Measurements from ENCODE around the gene PEAR1. TPM values are rescaled to one million over a fixed set of nuclear protein-coding genes. Genes with fewer than 3 reads are reported as not detected.
A peak's percentile ranks its signal among the peaks of the same experiment; 100 is the strongest.

PEAR1 gene
- total and polyA plus RNA-seq, 2 of the 8 experiments (the other 6 are each of a cell fraction or from before 2014, with no cell fraction given), result 0.63 to 0.71 TPM

DNA sequence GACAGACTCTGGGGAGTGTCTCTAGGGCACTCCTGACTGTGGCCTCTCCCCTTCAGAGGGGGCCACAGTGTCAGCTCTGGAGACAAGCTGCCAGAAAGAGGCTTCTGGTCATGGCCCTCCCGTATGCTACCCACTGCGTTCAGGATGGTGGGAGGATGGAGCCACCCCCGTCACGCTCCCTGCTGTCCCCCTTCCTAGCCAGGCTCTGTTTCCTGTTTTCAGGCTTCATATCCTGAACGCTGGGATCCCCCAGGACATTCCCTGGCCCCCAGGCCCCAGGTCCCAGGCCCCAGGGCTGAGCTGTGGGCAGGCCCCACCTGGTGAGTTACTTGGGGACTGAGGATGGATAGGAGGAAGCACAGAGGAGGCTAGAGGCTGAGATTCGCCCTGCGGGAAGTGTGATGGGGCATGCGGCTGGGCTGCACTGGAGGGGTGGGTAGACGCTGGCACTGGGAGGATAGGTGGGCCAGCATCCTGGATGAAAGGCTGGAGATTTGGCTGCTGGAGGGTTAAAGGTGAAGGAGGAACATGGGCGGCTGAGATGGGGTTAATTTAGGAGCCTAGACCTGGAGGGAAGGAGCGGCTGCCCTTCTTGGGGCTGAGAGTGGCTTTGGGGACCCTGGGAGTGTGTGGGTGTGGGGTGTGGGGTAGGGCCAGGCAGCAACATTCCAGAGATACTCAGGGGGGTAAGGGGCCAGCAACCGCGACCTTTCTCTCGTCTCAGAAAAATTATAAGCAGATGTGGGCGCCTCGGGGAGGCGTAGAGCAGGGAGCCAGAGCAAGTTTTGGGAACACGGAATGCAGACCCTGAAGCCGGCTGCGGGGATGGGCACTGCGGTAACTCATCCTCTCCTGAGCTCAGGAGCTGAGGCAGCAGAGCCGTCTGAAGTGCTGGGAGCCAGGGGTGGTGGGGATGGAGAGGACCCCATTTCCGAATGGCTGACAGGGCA, 8.7 kb downstream of the PEAR1 start:
- Histone ChIP-seq H3K4me2 (ENCODE audit: insufficient read depth in 1 of 2, low read depth in 2 of 2, low read length in 2 of 2) (no peak overlapping the region), H2AFZ (ENCODE audit: low read length) (no peak overlapping the region), H2AK5ac (ENCODE audit: low read depth, low read length) (0 out of 2 replicates have a peak overlapping the region, but pooled peaks have one; percentile 54), H4K8ac (ENCODE audit: extremely low read depth, insufficient read depth, low read length) (peak overlapping the region; percentile 81; the same call in 1 of the 2 replicates), H3K4ac (replicated peaks; ENCODE audit: insufficient read length, low read depth, low read length) (no peak overlapping the region), H3K79me1 (ENCODE audit: low read depth, low read length) (no peaks in the 10 kb centered on the region), H3K23ac (ENCODE audit: insufficient read length) (no peak overlapping the region), H3K36me3 (ENCODE audit: control insufficient read depth in 2 of 4, insufficient read depth in 4 of 4, low read length in 3 of 4) (no peaks in the 10 kb centered on the region), H2BK120ac (replicated peaks; ENCODE audit: low read depth, low read length) (no peak overlapping the region), H3K4me3 (ENCODE audit: extremely low read depth in 1 of 4, insufficient read depth in 2 of 4, low read depth in 3 of 4, low read length in 4 of 4) (no peak overlapping the region), H3K27me3 (replicated peaks in 1 of 4; ENCODE audit: control insufficient read depth in 3 of 4, extremely low read depth in 1 of 4, insufficient read depth in 3 of 4, low read length in 3 of 4) (peaks cover 0 to 7% (median 2%) of the 10 kb centered on the region in 4 experiments; a peak in 4 of 7 replicates), H2BK5ac (ENCODE audit: low read depth, low read length) (no peak overlapping the region), H4K5ac (ENCODE audit: insufficient read length, low read depth, low read length) (no peak overlapping the region), H3K4me1 (replicated peaks in 1 of 4; ENCODE audit: control insufficient read depth in 3 of 4, insufficient read depth in 4 of 4, low read length in 3 of 4) (peaks cover 0 to 4% (median 0%) of the 10 kb centered on the region in 4 experiments; a peak in 3 of 7 replicates), H3K9me3 (ENCODE audit: insufficient read depth in 2 of 2, low read depth in 1 of 2, low read length in 1 of 2) (peaks cover 0 to 4% of the 10 kb centered on the region in 2 experiments; a peak in 1 of 4 replicates), H3K14ac (ENCODE audit: insufficient read length) (no peak overlapping the region), H4K20me1 (replicated peaks in 1 of 2; ENCODE audit: control insufficient read depth in 1 of 2, insufficient read depth in 2 of 2, low read length in 2 of 2) (no peaks in the 10 kb centered on the region), H3K56ac (replicated peaks; ENCODE audit: insufficient read length, low read depth, low read length) (no peak overlapping the region), H4K91ac (replicated peaks; ENCODE audit: insufficient read length, low read length) (no peak overlapping the region), H2BK20ac (ENCODE audit: low read length) (no peak overlapping the region), H3K23me2 (ENCODE audit: low read depth, low read length) (no peaks in the 10 kb centered on the region), H2BK12ac (ENCODE audit: low read depth, low read length) (no peak overlapping the region), H3K18ac (ENCODE audit: extremely low read depth, low read length) (no peak overlapping the region), H3K27ac (ENCODE audit: low read depth, low read length) (no peak overlapping the region), H3K9ac (replicated peaks in 1 of 4; ENCODE audit: extremely low read depth in 1 of 4, low read depth in 3 of 4, low read length in 3 of 4) (no peak overlapping the region), H3K79me2 (ENCODE audit: control insufficient read depth in 1 of 2, insufficient read depth in 2 of 2, low read length in 2 of 2) (no peaks in the 10 kb centered on the region), H2BK15ac (ENCODE audit: low read length) (no peak overlapping the region)
- DNase-seq (ENCODE audit: low read depth in 1 of 2, low spot score in 2 of 2) (no peak), FAIRE-seq (no peak)
- POLR2A ChIA-PET (ENCODE audit: partially characterized antibody), result interaction anchor here (1.0 to 1.3 kb wide), 5 partner anchors 9 to 25 kb away, joined by 3 to 4 read pairs (median 3); no protein-coding TSS in a partner anchor
- TF ChIP-seq CHD2 (IDR thresholded peaks at IDR 0.05; ENCODE audit: low read length) (no peak), SUZ12 (IDR thresholded peaks at IDR 0.05; ENCODE audit: low read length) (0 out of 2 replicates have a peak, but pooled peaks have one; percentile 22), ZNF274 (IDR thresholded peaks at IDR 0.05; ENCODE audit: borderline replicate concordance, extremely low read depth, low read length) (no peak)
- 77% methylated on average over 20 of the region's 23 CpGs; no CpG with 5 or more reads in 1 of the 2 experiments for WGBS, 2 experiments (ENCODE audit: extremely low coverage in 1 of 2, insufficient coverage in 1 of 2, insufficient read length in 1 of 2, insufficient replicate concordance in 2 of 2, low coverage in 1 of 2, low lambda C conversion rate in 2 of 2, missing lambda C conversion rate in 1 of 2)
- CTCF ChIA-PET (ENCODE audit: partially characterized antibody), result interaction anchor here (0.9 to 6.7 kb wide), 12 partner anchors 8 to 239 kb away, joined by 3 to 73 read pairs (median 8); partner anchors contain the start of genes LRRC71 and PEAR1
